Measurements from ENCODE around the gene PRR20G.

DNA sequence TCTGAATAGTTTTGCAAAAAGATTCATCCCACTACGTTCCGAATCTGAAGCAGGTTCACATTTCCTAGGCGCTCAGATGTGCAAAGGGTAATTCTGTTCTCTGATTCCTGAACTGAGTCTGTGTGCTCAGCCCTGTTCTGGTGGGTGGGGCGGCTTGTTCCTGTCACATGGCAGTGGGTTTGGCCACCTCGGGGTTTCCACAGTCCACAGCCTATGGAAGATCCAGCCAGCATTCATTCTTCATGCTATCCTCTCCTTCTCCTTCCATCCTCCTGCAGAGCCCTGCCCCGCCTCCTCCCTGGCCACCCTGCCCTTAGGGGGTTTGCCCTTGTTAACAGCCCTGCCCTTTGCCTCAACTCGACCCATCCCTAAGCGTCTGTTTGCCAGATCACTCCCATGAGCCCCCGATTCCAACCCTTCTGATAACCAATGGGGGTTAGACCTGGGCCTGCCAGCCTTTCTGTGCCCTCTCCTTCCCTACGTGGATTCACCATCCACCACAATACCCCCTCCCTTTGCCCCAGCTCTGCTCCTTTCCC is 31.0 kb downstream of the PRR20G start:
- no peak for TF ChIP-seq CTCF (conservative IDR thresholded peaks at IDR 0.05; ENCODE audit: low read length)
- TF ChIP-seq EZH2phosphoT487 (IDR thresholded peaks at IDR 0.05; ENCODE audit: borderline replicate concordance, low read depth, low read length): no peak
